GM12878 (cell line): ENCODE data around the gene ENSA.

Experiments
- POLR2A ChIP-seq: IDR thresholded peaks from 2 replicates; pipeline ENCODE4 v1.6.1; 2011; ENCODE audit warnings: low read depth, mild to moderate bottlenecking, low read length
- TF ChIP-seq, protein P1 (sequence below): fragments of 450-650 bp; IDR thresholded peaks from 2 replicates; pipeline ENCODE4 v1.6.1; 2018; ENCODE audit warnings: mild to moderate bottlenecking, low read depth, moderate library complexity; ENCODE audit not compliant: partially characterized antibody
- TF ChIP-seq, protein P2 (sequence below), 3 experiments: IDR thresholded peaks in 2 of 3; conservative IDR thresholded peaks in 1 of 3; 2 replicates each; pipeline ENCODE4 v1.5.1; 2011; ENCODE audit warnings: low read depth in 3 of 3, low read length in 3 of 3, mild to moderate bottlenecking in 3 of 3, control low read depth in 2 of 3, moderate library complexity in 2 of 3, inconsistent platforms in 1 of 3, mixed read lengths in 1 of 3; ENCODE audit not compliant: control insufficient read depth in 2 of 3, insufficient read depth in 1 of 3; ENCODE audit errors: extremely low read depth in 1 of 3

DNA sequence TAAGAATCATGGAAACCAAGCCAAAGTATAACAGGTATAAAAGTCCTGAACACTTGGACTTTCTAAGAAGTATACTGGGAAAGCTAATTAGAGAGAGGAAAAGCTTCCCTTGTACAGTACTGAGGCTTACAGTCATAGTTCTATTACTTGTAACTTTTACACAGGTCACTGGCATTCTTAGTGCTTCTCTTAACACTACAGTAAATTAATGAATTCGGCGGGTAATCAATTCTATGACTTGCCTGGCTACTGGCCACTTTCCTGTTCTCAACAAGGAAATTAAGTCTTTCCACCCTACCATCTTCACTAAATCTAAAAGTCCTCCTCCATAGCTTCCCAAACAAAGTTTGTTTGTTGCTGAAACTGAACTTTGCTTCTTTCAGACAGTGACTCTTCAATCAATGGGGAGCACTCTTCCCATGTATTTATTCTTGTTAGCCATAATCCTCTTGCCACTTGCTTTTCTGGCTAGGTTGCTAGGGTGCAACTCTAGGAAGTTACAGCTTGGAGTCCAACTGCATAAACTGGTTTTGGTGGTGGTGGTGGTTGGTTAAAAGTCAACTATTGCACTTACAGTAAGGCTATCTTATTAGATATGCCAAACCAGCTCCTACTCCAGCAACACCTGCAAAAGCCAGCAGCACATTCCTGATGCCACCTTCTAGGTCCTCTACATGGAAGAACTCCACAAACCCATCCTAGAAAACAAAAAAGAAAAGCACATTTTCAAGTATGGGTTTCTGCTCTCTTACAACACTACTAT is 52.4 kb downstream of the ENSA start:
- peak; percentile 30; the same call in 1 of the 2 replicates for TF ChIP-seq POLR2A
- TF ChIP-seq, protein P1, sequence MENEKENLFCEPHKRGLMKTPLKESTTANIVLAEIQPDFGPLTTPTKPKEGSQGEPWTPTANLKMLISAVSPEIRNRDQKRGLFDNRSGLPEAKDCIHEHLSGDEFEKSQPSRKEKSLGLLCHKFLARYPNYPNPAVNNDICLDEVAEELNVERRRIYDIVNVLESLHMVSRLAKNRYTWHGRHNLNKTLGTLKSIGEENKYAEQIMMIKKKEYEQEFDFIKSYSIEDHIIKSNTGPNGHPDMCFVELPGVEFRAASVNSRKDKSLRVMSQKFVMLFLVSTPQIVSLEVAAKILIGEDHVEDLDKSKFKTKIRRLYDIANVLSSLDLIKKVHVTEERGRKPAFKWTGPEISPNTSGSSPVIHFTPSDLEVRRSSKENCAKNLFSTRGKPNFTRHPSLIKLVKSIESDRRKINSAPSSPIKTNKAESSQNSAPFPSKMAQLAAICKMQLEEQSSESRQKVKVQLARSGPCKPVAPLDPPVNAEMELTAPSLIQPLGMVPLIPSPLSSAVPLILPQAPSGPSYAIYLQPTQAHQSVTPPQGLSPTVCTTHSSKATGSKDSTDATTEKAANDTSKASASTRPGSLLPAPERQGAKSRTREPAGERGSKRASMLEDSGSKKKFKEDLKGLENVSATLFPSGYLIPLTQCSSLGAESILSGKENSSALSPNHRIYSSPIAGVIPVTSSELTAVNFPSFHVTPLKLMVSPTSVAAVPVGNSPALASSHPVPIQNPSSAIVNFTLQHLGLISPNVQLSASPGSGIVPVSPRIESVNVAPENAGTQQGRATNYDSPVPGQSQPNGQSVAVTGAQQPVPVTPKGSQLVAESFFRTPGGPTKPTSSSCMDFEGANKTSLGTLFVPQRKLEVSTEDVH: no peak
- TF ChIP-seq, protein P2, sequence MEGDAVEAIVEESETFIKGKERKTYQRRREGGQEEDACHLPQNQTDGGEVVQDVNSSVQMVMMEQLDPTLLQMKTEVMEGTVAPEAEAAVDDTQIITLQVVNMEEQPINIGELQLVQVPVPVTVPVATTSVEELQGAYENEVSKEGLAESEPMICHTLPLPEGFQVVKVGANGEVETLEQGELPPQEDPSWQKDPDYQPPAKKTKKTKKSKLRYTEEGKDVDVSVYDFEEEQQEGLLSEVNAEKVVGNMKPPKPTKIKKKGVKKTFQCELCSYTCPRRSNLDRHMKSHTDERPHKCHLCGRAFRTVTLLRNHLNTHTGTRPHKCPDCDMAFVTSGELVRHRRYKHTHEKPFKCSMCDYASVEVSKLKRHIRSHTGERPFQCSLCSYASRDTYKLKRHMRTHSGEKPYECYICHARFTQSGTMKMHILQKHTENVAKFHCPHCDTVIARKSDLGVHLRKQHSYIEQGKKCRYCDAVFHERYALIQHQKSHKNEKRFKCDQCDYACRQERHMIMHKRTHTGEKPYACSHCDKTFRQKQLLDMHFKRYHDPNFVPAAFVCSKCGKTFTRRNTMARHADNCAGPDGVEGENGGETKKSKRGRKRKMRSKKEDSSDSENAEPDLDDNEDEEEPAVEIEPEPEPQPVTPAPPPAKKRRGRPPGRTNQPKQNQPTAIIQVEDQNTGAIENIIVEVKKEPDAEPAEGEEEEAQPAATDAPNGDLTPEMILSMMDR (IDR thresholded peaks at IDR 0.05 in 2 of 3, conservative IDR thresholded peaks at IDR 0.05 in 1 of 3; ENCODE audit: control insufficient read depth in 2 of 3, extremely low read depth in 1 of 3, insufficient read depth in 1 of 3, low read depth in 3 of 3, low read length in 3 of 3): no peak
